Loucy (cell line): Measurements from ENCODE around the gene PSMD2.

ENCODE experiments used
- CTCF ChIP-seq: fragments of 200-600 bp; sonication (generic); conservative IDR thresholded peaks from 2 replicates; pipeline ENCODE4 v1.5.1; 2014; ENCODE audit warnings: mild to moderate bottlenecking, antibody characterized with exemption, low read length
- EZH2phosphoT487 ChIP-seq: fragments of 200-600 bp; IDR thresholded peaks from 2 replicates; pipeline ENCODE4 v1.6.1; 2018; ENCODE audit warnings: antibody characterized with exemption, mild to moderate bottlenecking, moderate library complexity, borderline replicate concordance

GRCh38 chr3:184354754-184355153 lies 55.7 kb downstream of the PSMD2 start:
- TF ChIP-seq CTCF (no peak), EZH2phosphoT487 (no peak)
